ENCODE results near the gene METTL1.

Gene METTL1

DNA sequence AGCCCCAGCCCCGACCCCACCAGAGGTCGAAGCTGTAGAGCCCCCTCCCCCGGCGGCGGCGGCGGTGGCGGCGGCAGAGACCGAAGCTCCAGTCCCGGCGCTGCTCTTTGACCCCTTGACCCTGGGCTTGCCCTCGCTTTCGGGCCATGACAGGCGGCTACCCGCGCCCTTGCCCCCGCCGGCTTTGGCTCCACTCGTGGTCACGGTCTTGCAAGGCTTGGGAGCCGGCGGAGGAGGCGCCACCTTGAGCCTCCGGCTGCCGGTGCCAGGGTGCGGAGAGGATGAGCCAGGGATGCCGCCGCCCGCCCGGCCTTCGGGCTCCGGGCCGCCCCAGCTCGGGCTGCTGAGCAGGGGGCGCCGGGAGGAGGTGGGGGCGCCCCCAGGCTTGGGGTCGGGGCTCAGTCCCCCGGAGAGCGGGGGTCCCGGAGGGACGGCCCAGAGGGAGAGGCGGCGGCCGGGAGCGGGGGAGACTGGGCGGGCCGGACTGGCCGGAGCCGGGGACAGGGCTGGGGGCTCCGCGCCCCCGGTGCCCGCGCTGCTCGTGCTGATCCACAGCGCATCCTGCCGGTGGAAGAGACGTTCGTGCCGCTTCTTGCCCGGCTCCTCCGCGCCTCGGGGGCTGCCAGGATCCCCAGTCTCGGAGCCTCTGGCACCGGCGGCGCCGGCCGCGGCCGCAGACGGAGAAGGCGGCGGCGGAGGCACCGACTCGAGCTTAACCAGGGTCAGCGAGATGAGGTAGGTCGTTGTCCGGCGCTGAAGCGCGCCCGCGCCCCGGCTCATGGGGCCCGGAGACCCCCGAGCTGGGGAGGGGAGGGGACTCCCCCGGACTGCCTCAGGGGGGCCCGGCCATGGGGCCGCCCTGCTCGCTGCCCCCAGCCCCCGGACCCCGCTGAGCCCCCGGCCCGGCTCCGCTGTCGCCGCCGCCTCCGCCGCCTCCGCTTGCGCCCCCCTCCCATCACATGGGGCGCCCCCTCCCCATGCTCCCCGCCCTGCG is 34.1 kb downstream of the METTL1 start:
- DNase-seq (ENCODE audit: low read depth in 2 of 2), result no peak

DNA sequence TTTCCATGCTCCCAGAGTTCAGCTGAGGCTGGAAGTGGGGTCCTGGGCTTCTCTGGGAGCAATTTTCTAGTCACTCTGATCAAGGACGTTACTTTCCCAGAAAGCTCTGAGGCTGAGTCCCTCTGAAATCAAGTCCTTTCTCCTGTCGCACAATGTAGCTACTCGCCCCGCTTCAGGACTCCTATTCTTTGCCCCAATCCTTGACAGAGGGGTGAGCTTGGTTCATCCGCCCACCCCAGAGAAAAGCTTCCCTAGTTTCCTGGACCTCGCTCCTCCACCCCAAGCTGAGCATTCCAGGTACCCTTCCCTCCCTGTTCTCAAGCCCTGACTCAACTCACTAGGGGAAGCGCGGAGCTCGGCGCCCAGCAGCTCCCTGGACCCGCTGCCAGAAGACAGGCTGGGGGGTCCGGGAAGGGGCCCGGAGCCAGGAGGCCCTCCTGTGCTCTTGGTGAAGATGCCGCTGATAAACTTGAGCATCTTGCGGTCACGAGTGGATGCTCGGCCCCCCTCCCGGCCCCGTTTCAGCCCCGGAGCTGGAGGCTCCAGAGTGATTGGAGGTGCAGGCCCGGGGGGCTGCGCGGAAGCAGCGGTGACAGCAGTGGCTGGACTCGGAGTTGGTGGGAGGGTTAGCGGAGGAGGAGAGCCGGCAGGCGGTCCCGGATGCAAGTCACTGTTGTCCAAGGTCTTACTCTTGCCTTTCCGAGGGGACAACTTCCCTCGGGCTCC is 35.0 kb downstream of the METTL1 start:
- DNase-seq (ENCODE audit: low read depth in 2 of 2), result no peak

DNA sequence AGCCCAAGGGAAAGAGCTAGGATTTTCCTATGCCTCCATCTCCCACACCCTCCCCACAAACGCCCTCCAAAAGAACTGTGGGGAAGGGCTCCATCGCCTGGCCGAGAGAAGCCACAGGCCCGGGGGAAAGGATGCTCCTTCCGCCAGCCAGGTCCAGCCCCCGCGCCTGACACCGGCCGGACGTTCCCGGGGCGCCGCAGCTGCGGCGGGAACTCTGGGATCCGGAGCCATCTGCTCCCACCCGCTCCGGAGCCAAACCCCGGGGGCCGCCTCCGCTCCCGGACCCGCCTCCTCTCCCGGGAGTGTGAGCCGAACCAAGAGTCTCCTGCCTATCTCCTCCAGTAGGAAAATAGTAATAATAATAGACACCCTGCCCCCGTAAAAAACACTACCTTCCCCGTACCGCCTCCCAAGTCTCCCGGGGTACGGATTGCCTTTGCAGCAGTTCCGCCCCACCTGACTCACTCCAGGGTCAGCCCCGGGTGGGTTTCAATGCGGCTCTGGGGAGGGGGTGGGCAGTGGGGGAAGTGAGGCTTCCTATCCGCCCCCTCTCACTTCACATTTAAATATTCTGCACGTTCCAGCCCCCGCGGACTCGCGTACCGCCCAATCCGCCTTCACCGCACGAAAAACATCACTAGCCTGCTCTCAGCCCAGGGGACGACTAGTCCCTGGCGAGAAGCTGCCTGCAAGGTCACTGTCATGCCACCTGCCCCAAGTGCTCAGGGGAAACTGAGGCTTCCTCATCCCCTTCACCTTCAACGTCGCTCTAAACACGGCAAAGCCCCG is 35.8 kb downstream of the METTL1 start:
- no peak for DNase-seq (ENCODE audit: low read depth in 2 of 2)

DNA sequence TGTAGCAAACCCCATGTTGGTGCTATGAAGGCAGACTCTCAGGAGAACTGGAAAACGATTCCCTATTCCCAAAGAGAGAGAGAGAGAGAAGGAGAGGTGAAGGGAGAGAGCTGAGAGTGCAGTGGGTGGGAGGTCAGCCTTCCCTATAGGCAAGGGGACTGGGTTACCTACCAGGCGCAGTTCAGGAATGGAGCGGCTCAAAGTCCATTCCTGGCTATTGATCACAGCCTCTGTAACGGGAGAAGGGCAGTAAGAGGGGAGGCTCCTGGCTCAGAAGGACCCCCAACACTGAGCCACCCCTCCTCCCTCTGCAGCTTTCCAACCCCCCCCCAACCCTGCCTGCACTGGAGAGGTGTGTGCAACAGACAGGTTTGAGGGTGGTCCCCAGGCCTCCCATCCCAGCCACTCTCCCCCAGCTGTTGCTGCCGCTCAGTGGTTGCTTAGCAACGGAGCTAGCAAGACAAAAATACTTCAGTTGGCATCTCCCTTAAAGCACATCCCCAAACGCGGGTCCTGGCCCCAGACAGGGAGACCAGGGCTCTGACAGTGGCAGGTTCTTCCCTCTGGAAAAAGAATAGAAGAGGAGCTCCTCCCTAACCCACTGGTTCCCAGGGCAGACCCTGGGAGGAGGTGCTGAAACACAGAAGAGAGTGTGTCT is 36.6 kb downstream of the METTL1 start:
- DNase-seq (ENCODE audit: low read depth in 2 of 2), result no peak

DNA sequence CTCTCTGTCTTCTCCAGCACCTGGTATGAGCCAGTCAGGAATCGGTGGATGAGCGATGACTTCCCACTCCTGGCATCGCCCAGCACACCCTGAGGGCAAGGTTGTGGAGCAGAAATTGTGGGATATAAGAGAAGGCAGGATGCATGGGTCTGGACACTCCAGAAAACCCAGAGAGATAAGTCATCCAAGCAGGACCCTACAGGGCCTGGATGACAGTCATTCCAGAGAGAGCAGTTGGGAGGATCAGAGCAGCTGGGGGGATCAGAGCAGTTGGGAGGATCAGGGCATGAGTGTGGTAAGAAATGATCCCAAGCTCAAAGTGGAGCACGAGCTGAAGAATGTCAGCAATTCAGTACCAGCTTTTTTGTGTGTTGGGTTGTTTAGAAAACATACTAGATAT is 37.3 kb downstream of the METTL1 start:
- DNase-seq (ENCODE audit: low read depth in 2 of 2), result no peak

DNA sequence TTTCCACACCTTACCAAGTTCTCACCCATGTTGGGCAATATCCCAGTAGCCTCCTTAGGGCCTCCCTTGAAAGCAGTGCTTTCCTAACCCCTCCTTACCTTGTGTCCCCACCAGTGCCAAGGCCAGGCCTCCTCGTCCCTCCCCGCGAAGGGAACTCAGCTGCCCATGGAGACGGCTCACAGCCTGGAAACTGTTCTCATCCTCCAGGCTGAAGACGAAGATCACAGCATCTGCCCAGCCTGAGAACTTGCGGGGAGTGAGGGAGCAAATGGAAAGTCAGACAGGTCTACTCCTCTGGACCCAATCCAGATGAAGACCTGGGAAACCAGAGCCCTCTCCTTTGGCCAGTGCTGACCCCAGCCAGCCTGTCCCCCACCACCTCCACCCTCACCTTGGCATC is 38.0 kb downstream of the METTL1 start:
- DNase-seq (ENCODE audit: low read depth in 2 of 2), result no peak

DNA sequence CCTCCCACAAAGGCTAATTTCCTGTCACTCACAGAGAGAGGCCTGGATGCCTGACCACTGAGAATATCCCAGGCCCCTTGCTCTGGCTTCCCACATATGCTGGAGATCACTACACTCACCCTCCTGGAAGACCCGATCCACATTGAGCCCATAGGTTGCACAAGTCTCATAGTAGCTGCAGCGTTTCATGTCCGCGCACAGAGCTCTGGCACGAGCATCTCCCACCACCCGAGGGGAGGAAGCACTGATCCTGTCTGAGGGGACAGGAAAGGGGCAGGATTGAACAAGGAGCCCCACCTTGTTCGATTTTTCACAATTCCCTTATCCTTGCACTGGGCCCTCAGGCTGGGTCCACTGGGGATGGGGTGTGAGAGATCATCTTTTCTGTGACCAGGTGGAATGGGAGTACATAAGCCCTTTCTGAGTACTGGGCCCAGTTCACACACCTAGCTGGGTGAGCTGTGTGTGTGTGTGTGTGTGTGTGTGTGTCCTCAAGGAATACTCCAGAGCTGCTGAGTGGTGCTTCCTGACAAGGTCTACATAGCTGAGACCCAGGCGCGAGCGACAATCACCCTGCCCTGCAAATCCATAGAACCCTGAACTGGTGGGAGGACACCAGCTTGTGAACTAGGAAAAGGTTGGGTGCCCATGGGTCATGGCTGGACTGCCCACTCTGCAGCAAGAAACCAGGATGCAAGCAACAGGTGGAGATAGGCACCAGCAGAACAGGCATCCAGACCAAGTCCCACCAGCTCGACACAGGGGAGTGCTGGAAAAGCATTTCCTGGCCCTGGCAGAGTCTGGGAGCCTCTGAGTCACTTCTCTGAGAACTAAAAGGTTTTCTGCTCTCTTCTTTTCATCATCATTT is 38.9 kb downstream of the METTL1 start:
- DNase-seq (ENCODE audit: low read depth in 2 of 2), result no peak

DNA sequence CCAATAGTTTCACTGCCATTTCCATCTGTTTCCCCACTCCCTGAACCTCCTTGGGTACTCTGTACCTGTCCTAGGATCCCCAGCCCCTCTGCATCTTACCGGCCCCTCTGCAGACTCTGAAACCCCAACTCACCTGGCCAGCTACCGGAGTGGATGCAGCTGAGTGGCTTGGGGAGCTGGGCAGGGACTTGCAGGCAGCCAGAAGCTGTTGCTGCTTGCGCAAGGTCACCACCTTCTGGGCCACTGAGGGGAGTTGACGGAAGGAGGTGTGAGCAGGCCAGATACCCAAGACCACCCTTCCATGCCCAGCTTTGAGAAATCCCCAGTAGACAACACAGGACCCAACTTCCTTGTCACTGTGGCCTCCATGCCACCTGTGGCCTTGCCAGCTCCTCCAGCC is 39.6 kb downstream of the METTL1 start:
- no peak for DNase-seq (ENCODE audit: low read depth in 2 of 2)

DNA sequence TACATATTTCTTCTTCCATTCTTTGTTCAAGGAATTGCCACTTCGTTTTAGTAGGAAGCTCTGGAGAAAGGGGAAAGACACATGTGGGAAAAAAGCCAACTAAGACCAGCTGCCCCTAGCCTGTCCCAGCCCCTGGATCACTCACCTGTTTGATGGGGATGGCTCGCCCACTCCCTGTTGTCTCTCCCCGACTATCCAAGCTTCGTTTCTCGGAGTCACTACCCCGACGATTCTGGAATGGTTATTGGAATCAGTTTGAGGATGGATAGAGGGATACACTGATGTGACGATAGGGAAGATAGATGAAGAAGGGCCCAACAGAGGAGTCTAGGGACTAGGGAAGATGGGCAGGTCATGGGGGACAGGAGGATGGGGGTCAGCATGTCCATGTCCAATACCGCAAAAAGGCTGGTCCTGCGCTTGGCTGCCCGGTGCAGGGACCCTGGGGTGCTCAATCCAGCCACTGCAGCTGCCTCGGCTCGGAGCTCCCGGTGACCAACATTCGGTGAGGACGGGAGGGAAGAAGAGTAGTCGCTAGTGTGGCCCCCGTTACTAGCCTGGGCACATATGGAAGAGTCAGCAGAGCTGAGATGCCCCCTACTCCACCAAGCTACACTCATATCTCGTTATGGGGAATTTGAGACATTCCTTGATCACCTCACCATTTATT is 40.4 kb downstream of the METTL1 start:
- DNase-seq (ENCODE audit: low read depth in 2 of 2), result no peak

DNA sequence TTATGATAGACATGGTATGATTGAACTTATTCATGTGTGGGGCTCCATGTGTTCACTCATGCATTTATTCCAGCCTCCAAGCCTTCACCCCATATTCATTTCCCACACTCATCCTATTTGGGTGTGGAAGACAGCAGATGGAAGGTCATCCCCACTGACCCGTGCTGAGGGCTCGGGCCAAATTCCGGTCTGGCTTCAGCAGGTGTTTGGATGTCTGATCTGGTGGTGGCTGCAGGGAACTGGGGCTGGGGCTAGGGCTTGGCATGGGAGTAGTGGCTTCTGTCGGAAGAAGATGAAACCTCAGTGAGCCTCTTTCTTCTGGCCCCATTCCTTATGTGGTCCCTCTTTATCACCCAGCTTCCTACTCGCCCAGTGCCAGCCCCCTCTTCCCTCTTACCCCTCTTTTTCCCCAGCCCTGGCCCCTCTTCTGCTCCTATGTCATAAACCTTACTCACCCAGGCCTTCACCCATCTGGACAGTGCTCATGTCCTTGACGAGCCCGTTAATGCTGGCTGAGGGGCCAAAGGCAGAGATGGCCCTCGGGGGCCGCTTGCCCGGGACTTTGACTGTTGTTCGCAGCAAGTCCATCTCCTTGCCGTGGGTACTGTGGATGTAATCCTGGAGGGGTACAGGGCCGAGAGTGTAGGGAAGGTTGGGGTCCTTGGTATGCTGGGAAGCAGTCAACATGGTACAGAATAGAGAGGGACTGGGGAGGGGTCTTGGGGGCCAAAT is 41.4 kb downstream of the METTL1 start:
- no peak for DNase-seq (ENCODE audit: low read depth in 2 of 2)

DNA sequence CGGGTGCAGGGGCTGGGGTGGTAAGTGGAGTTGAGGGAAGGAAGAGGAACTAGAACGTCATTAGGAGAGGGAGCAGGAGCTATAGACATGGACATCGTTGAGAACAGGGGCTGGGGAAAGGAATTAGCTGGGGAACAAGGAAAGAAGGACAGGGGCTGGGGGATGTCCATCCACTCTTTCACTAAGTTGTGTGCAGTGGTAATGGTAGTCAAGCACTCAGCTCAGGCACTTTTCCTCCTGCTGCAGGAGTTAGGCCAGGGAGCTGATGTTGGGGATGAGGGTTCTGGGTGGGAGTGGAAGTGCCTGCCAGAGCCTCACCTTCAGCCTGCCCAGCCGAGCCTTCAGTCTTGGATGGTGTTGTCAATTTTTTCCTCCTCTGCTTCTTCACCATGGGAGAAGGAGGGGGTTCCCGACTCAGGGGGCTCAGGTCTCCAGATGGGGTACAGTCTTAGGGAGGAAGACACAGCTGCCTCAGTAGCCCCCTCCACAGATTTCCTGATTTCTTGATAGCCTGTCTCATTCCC is 42.5 kb downstream of the METTL1 start:
- no peak for DNase-seq (ENCODE audit: low read depth in 2 of 2)

DNA sequence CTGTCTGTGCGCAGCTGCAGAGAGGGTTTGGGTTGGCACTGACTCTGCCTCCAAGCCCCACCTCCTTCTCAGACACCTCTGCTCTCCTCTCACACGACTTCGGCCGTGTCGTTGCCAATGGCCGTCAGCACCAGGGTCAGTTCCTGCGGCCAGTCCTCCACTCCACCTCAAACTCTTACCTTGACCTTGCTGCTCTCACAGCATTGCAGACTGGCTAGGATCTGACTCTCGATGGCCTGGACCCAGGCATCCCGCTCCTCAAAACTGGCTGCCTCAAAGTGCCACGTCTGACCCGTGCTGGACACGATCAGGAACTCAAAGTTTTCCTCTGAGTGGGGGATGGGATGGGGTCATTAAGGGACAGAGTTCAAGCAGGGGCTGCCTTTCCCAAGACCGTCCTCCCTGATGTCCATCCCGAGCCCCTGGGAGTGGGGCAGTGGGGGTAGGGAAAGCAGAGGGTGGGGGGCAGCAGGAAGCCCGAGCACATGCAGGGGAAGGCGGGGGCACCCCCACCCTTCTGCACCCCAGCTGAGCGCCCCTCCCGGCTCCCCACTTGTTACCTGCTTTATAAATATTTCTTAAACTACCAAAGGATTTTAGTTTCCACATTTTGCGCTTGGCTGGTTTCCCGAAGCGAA is 44.0 kb downstream of the METTL1 start:
- DNase-seq (ENCODE audit: low read depth in 2 of 2), result no peak

DNA sequence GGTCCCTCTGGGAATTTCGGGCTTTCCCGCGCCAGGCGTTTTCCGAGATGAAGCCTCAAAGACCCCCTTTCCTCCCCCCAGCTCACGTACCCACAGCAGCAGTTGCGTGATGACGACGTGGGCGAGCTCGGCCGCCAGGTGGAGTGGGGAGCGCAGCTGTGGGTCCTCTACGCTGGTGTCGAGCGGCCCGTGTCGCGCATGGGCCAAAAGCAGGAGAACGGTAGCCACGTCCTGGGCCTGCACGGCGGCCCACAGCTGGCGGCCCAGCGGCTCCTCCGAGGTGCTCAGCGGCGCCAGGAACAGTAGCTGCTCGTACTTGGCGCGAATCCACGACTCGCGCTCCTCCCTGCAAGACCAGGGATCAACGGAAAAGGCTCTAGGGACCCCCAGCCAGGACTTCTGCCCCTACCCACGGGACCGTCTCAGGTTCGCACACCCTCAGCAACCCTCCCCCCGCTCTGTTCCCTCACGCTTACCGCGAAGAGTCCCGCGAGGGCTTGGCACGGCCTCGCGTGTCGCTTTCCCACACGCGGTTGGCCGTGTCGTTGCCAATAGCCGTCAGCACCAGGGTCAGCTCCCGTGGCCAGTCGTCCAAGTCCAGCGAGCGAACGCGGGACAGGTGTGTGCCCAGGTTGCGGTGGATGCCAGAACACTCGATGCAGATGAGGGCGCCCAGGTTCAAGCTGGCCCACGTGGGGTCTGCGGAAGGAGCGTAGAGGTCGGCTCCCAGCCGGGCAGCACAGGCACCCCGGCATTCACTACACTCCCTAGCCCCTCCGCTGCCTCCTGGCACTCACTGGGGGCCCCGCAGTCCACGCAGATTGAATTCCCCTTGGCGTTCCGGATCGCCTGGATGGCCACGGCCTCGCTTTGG is 44.8 kb downstream of the METTL1 start:
- no peak for DNase-seq (ENCODE audit: low read depth in 2 of 2)

DNA sequence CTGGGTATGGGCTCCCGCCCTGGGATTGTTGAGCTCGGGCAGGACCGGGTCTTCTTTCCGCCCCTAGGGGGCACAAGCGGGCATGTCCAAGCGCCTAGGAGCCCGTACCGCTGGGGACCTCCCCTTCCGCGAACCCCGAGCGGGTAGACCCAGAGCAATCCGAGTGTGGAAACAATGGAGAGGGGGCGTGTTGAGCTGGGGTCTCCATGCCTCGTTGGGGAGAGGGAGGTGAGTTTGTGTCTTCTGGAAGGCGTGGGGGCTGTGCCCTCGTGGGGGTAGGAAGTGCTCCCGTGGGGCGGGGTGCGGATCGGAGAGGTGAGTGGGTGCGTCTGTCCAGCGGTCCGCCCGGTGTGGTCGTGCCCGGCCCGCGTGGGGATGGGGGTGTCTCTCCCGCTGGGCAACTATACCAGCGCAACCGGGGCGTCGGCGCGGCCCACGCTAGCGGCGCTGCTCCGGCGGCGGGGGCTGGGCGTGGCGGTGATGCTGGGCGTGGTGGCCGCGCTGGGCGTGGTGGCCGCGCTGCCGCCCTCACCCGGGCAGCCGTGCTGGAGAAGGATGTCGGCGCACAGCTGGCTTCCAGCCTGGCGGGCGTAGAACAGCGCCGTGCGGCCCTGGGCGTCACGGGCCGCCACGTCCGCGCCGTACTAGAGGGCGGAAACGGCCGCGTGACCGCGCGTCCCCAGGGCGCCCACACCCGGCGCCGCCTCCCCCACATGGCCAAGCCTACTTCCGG is 45.6 kb downstream of the METTL1 start:
- DNase-seq (ENCODE audit: low read depth in 2 of 2), result peak; percentile 67 to 70

DNA sequence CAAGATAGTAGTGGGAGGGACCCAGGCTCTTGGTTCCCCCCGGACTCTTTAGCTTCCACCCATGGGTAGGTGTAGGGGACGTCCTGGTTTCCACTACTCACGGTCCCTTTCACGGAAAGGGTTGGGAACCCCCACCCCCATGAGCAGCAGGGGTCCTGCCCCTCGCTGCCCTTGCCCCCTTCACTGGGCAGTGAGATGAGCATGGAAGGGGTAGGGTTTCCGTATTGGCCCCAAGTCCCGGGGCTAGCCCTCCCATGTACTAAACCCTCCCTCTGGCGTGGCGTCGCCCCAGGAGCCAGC is 46.1 kb downstream of the METTL1 start:
- no peak for DNase-seq (ENCODE audit: low read depth in 2 of 2)

DNA sequence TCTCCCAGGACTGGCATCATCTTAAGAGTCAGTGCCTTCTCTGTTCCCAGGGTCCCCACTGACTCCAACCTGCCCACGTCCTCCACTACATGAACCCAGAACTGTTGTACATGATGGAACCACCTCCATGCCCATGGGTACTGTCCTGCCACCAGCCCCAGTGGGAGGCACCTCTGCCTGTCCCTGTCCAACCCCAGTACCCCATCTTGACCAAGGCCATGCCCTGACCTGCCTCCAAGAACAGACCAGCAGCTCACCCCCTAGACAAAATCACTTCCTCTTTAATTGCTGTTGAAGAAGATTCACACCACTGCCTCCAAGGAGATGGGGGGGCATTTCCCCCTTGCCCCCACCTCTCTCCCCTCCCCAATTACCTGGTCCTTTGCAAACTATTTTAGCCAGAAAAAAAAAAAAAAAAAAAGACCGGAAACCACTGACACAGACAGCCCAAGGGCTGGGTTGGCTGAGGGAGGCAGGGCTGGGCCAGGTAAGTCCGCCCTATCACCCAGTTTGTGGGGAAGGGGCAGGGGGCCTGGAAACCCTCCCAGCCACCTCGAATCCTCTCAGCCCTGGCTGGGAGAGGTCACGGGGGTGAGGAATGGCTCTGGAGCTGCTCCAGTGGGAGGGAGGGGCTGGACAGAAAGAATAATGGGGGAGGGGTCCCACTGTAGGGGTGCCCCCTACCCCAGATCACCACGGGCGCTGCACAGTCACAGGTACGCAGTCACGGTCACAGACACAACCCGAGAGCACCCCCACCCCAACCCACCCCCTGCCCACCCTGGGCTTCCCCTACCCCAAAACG is 46.8 kb downstream of the METTL1 start:
- no peak for DNase-seq (ENCODE audit: low read depth in 2 of 2)
